Stimulated activated CD8-positive, alpha-beta memory T cell treated with anti-CD3 and anti-CD28 coated beads, Interleukin-12 subunit alpha, Interleukin-12 subunit beta, amount 100 ng/mL, for 4 hours (primary cell): ENCODE results near the gene FLT3LG.

Experiments
- DNase-seq: peaks from one replicate; pipeline ENCODE4 v3.0.0-alpha.2; 2020; ENCODE audit warnings: low read depth

Gene FLT3LG

GRCh38 chr19:49513746-49514118 is 39.7 kb downstream of the FLT3LG start:
- no peak for DNase-seq

GRCh38 chr19:49514151-49514550 is 40.1 kb downstream of the FLT3LG start:
- no peak for DNase-seq

- no peak for DNase-seq
These were observed 41.8 kb downstream of the FLT3LG start for GRCh38 chr19:49515767-49516166.

- DNase-seq: no peak
These were observed 44.0 kb downstream of the FLT3LG start for GRCh38 chr19:49518033-49518432.

GRCh38 chr19:49520705-49521319 is 46.8 kb downstream of the FLT3LG start:
- DNase-seq: no peak

- no peak for DNase-seq
These were observed 50.9 kb downstream of the FLT3LG start for GRCh38 chr19:49524812-49525455.

GRCh38 chr19:49528211-49528771 is 54.3 kb downstream of the FLT3LG start:
- no peak for DNase-seq

GRCh38 chr19:49530708-49531107 is 56.7 kb downstream of the FLT3LG start:
- no peak for DNase-seq

- peak; percentile 79 for DNase-seq
These were observed 59.8 kb downstream of the FLT3LG start for GRCh38 chr19:49533551-49534488.

- no peak for DNase-seq
These were observed 60.8 kb downstream of the FLT3LG start for GRCh38 chr19:49534632-49535385.
